H9 (cell line): ENCODE measurements around the gene NTRK2. TPM values are rescaled to one million over a fixed set of nuclear protein-coding genes. Genes with fewer than 3 reads are reported as not detected.
A peak's percentile ranks its signal among the peaks of the same experiment; 100 is the strongest.

ENCODE experiments used
- DNase-seq: peaks from one replicate; pipeline ENCODE4 v3.0.0-alpha.2; 2017
- H2AFZ ChIP-seq: one replicate; pipeline ENCODE4 v1.6.1; 2013; ENCODE audit warnings: mild to moderate bottlenecking, low read length, control low read depth, moderate library complexity
- H2AK5ac ChIP-seq: 2 replicates; pipeline ENCODE4 v1.6.1; 2013; ENCODE audit warnings: low read length, control low read depth, mixed read lengths; ENCODE audit not compliant: insufficient read length
- H2BK120ac ChIP-seq: one replicate; pipeline ENCODE4 v1.6.1; 2013; ENCODE audit warnings: low read depth, mild to moderate bottlenecking, low read length, control low read depth, inconsistent platforms; ENCODE audit not compliant: poor library complexity, severe bottlenecking
- H2BK12ac ChIP-seq: 2 replicates; pipeline ENCODE4 v1.6.1; 2013; ENCODE audit warnings: low read length, control low read depth, mixed read lengths, low read depth; ENCODE audit not compliant: insufficient read length
- H2BK15ac ChIP-seq: 2 replicates; pipeline ENCODE4 v1.6.1; 2013; ENCODE audit warnings: low read depth, low read length, control low read depth
- H2BK20ac ChIP-seq: one replicate; pipeline ENCODE4 v1.6.1; 2013; ENCODE audit warnings: low read depth, mild to moderate bottlenecking, low read length, control low read depth, inconsistent platforms; ENCODE audit not compliant: poor library complexity, severe bottlenecking
- H2BK5ac ChIP-seq: 2 replicates; pipeline ENCODE4 v1.6.1; 2013; ENCODE audit warnings: low read length, control low read depth, mixed read lengths; ENCODE audit not compliant: insufficient read length
- H3K14ac ChIP-seq: 2 replicates; pipeline ENCODE4 v1.6.1; 2013; ENCODE audit warnings: low read length, control low read depth; ENCODE audit not compliant: insufficient read depth
- H3K18ac ChIP-seq: 2 replicates; pipeline ENCODE4 v1.6.1; 2013; ENCODE audit warnings: low read depth, mild to moderate bottlenecking, mixed read lengths, low read length, control low read depth; ENCODE audit not compliant: insufficient read length
- H3K23ac ChIP-seq: 2 replicates; pipeline ENCODE4 v1.6.1; 2013; ENCODE audit warnings: low read length, control low read depth, mixed read lengths, low read depth; ENCODE audit not compliant: insufficient read length
- H3K23me2 ChIP-seq: 2 replicates; pipeline ENCODE4 v1.6.1; 2013; ENCODE audit warnings: low read depth, mild to moderate bottlenecking, mixed read lengths, low read length, control low read depth; ENCODE audit not compliant: insufficient read length, poor library complexity, severe bottlenecking
- H3K27ac ChIP-seq: 2 replicates; pipeline ENCODE4 v1.5.1; 2013; ENCODE audit warnings: low read length, control low read depth, mixed read lengths, low read depth; ENCODE audit not compliant: insufficient read length
- H3K27me3 ChIP-seq: 2 replicates; pipeline ENCODE4 v1.6.1; 2013; ENCODE audit warnings: low read length, control low read depth, inconsistent platforms; ENCODE audit not compliant: insufficient read depth
- H3K4ac ChIP-seq: 2 replicates; pipeline ENCODE4 v1.6.1; 2013; ENCODE audit warnings: low read depth, mild to moderate bottlenecking, control low read depth, inconsistent platforms, low read length, moderate library complexity
- H3K4me1 ChIP-seq: 2 replicates; pipeline ENCODE4 v1.6.1; 2013; ENCODE audit warnings: low read length, control low read depth, inconsistent platforms; ENCODE audit not compliant: insufficient read depth
- H3K4me2 ChIP-seq: 2 replicates; pipeline ENCODE4 v1.6.1; 2013; ENCODE audit warnings: low read length, control low read depth, mixed read lengths; ENCODE audit not compliant: insufficient read length, insufficient read depth
- H3K56ac ChIP-seq: 2 replicates; pipeline ENCODE4 v1.6.1; 2013; ENCODE audit warnings: low read depth, mild to moderate bottlenecking, mixed read lengths, low read length, control low read depth; ENCODE audit not compliant: insufficient read length
- H3K79me1 ChIP-seq: 2 replicates; pipeline ENCODE4 v1.6.1; 2013; ENCODE audit warnings: low read depth, mild to moderate bottlenecking, moderate library complexity, low read length, control low read depth, inconsistent platforms; ENCODE audit not compliant: insufficient read depth, poor library complexity, severe bottlenecking
- H3K79me2 ChIP-seq: 2 replicates; pipeline ENCODE4 v1.6.1; 2013; ENCODE audit warnings: low read length, control low read depth, inconsistent platforms; ENCODE audit not compliant: insufficient read depth
- H3K9ac ChIP-seq: 2 replicates; pipeline ENCODE4 v1.6.1; 2013; ENCODE audit warnings: low read length, control low read depth, mixed read lengths; ENCODE audit not compliant: insufficient read length; ENCODE audit errors: extremely low read depth
- H3K9me3 ChIP-seq: one replicate; pipeline ENCODE4 v1.6.1; 2013; ENCODE audit warnings: low read depth, low read length, inconsistent platforms; ENCODE audit not compliant: control insufficient read depth
- H3T11ph ChIP-seq: one replicate; pipeline ENCODE4 v1.6.1; 2013; ENCODE audit warnings: mild to moderate bottlenecking, low read length, control low read depth, inconsistent platforms
- H4K20me1 ChIP-seq: one replicate; pipeline ENCODE4 v1.6.1; 2013; ENCODE audit not compliant: control insufficient read depth, insufficient read length, insufficient read depth
- H4K5ac ChIP-seq: 2 replicates; pipeline ENCODE4 v1.6.1; 2013; ENCODE audit warnings: low read depth, mild to moderate bottlenecking, mixed read lengths, low read length, control low read depth; ENCODE audit not compliant: insufficient read length
- H4K8ac ChIP-seq: replicated peaks from 2 replicates; pipeline ENCODE4 v1.6.1; 2013; ENCODE audit warnings: low read length, control low read depth, mixed read lengths, low read depth; ENCODE audit not compliant: insufficient read length
- H4K91ac ChIP-seq: 2 replicates; pipeline ENCODE4 v1.6.1; 2013; ENCODE audit warnings: low read depth, mild to moderate bottlenecking, moderate library complexity, mixed read lengths, low read length, control low read depth; ENCODE audit not compliant: insufficient read length
- H3K27ac Mint-ChIP-seq, 3 experiments: 2 replicates in 2 of 3; 3 replicates in 1 of 3; pipeline ENCODE4 v1.8.0; 2020 to 2021; ENCODE audit warnings: mixed read lengths in 3 of 3, mild to moderate bottlenecking in 1 of 3, moderate library complexity in 1 of 3
- H3K27me3 Mint-ChIP-seq: 2 replicates; pipeline ENCODE4 v1.8.0; 2021; ENCODE audit warnings: low read depth, mild to moderate bottlenecking, moderate library complexity, mixed read lengths
- H3K36me3 Mint-ChIP-seq, 3 experiments: 2 replicates in 2 of 3; 3 replicates in 1 of 3; pipeline ENCODE4 v1.8.0; 2020 to 2021; ENCODE audit warnings: low read depth in 3 of 3, mixed read lengths in 3 of 3; ENCODE audit not compliant: insufficient read depth in 1 of 3
- H3K4me1 Mint-ChIP-seq, 2 experiments: 2 replicates each; pipeline ENCODE4 v1.8.0; 2020; ENCODE audit warnings: mixed read lengths in 2 of 2
- H3K4me3 Mint-ChIP-seq, 2 experiments: 2 replicates in 1 of 2; 3 replicates in 1 of 2; pipeline ENCODE4 v1.8.0; 2020 to 2021; ENCODE audit warnings: mild to moderate bottlenecking in 2 of 2, mixed read lengths in 2 of 2, moderate library complexity in 1 of 2
- H3K9me3 Mint-ChIP-seq, 2 experiments: 2 replicates in 1 of 2; 3 replicates in 1 of 2; pipeline ENCODE4 v1.8.0; 2020; ENCODE audit warnings: mild to moderate bottlenecking in 2 of 2, mixed read lengths in 2 of 2, moderate library complexity in 1 of 2
- WGBS: extraction: QIAGEN DNeasy Blood & Tissue Kit; methylation state at CpG from one replicate; pipeline ENCODE4 v1.1.7; 2013; ENCODE audit warnings: missing lambda C conversion rate, low lambda C conversion rate, mixed read lengths; ENCODE audit not compliant: insufficient read length; ENCODE audit errors: extremely low coverage; 5-methylcytosine and 5-hydroxymethylcytosine counted together
- total RNA-seq: library from RNA; stranded (reverse); gene quantifications from 2 replicates; pipeline ENCODE4 v1.2.1, GENCODE V29; 2021
- TF ChIP-seq, protein P1 (sequence below): fragments of 200-600 bp; sonication (generic); conservative IDR thresholded peaks from 3 replicates; pipeline ENCODE4 v1.8.0; 2021; ENCODE audit warnings: antibody characterized with exemption, mild to moderate bottlenecking

Gene NTRK2
- total RNA-seq, 1 experiment from 2014 or later = 0.02 TPM

DNA sequence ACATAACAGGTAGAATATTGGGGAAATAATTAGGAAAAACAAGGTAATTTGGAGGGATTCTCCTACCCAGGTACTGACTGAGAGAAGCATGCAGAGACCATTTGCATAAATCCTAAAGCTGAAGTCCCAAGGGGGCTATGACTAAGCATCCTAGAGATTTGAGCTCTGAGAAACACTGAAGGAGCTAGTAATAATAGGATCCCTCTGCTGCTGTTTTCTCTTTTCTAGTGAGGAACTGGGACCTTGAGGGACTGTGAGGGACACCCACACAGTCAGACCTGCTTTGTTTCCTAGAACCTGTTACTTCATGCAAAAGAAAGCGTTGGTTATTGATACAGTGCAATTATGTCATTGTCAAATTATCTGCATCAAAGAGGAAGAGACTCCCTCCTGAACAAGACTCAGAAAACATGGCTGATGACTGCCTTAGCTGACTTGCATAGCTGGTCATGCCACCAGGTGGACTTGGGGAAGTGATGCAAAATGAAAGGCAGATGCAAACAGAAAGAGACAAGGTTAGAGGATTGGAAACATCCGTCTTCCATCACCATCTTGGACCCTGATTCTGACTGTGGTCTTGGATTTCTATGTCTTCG lies 335.4 kb downstream of the NTRK2 start:
- no peaks in the 10 kb centered on the region for H4K20me1 ChIP-seq
- no peak overlapping the region for H2BK15ac ChIP-seq
- H3K9me3 Mint-ChIP-seq = peaks cover 20 to 29% of the 10 kb centered on the region in 2 experiments
- no peak overlapping the region for H3T11ph ChIP-seq
- H2BK20ac ChIP-seq = no peak overlapping the region
- H3K56ac ChIP-seq = no peak overlapping the region
- H2BK5ac ChIP-seq = no peak overlapping the region
- no peak overlapping the region for H3K4me2 ChIP-seq
- no peak overlapping the region for H3K18ac ChIP-seq
- no peak overlapping the region for H3K14ac ChIP-seq
- DNase-seq = no peak
- H3K23ac ChIP-seq = no peak overlapping the region
- H3K79me2 ChIP-seq = no peaks in the 10 kb centered on the region
- peaks cover 4 to 27% (median 11%) of the 10 kb centered on the region in 3 experiments for H3K36me3 Mint-ChIP-seq
- H3K79me1 ChIP-seq = no peaks in the 10 kb centered on the region
- no peaks in the 10 kb centered on the region for H3K27me3 ChIP-seq
- H3K4ac ChIP-seq = no peak overlapping the region
- no peak overlapping the region for H4K8ac ChIP-seq
- WGBS = no CpG with 5 or more reads among the region's 3 CpGs
- no peak overlapping the region for H4K91ac ChIP-seq
- H4K5ac ChIP-seq = no peak overlapping the region
- no peaks in the 10 kb centered on the region for H3K9me3 ChIP-seq
- H3K9ac ChIP-seq = no peak overlapping the region
- H3K23me2 ChIP-seq = no peaks in the 10 kb centered on the region
- no peak overlapping the region for H3K4me3 Mint-ChIP-seq
- peaks cover 30% of the 10 kb centered on the region for H3K27me3 Mint-ChIP-seq
- H3K4me1 Mint-ChIP-seq = peaks cover 21 to 23% of the 10 kb centered on the region in 2 experiments
- TF ChIP-seq, protein P1, sequence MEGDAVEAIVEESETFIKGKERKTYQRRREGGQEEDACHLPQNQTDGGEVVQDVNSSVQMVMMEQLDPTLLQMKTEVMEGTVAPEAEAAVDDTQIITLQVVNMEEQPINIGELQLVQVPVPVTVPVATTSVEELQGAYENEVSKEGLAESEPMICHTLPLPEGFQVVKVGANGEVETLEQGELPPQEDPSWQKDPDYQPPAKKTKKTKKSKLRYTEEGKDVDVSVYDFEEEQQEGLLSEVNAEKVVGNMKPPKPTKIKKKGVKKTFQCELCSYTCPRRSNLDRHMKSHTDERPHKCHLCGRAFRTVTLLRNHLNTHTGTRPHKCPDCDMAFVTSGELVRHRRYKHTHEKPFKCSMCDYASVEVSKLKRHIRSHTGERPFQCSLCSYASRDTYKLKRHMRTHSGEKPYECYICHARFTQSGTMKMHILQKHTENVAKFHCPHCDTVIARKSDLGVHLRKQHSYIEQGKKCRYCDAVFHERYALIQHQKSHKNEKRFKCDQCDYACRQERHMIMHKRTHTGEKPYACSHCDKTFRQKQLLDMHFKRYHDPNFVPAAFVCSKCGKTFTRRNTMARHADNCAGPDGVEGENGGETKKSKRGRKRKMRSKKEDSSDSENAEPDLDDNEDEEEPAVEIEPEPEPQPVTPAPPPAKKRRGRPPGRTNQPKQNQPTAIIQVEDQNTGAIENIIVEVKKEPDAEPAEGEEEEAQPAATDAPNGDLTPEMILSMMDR = no peak
- no peak overlapping the region for H2BK120ac ChIP-seq
- peak overlapping the region in 2 of 3 experiments; percentile 37 to 62; a peak in 1 of 7 replicates for H3K27ac Mint-ChIP-seq
- no peak overlapping the region for H3K27ac ChIP-seq
- no peak overlapping the region for H2BK12ac ChIP-seq
- no peak overlapping the region for H2AFZ ChIP-seq
- peaks cover 3% of the 10 kb centered on the region; the same call in 1 of the 2 replicates for H3K4me1 ChIP-seq
- H2AK5ac ChIP-seq = no peak overlapping the region
